Hypothalamus (tissue), 51 donors: Measurements from ENCODE around the gene AGPAT4.
"Not testable (repeated sequence)": the region's sequence is repeated elsewhere in the genome, so short reads cannot be mapped to it uniquely, and the experiment has no call there.

Experiments used
- DNase-seq, 51 donors: peaks; one replicate each; lab custom pipeline; 2025; lab: John Stamatoyannopoulos, UW

AGPAT4 gene

DNA sequence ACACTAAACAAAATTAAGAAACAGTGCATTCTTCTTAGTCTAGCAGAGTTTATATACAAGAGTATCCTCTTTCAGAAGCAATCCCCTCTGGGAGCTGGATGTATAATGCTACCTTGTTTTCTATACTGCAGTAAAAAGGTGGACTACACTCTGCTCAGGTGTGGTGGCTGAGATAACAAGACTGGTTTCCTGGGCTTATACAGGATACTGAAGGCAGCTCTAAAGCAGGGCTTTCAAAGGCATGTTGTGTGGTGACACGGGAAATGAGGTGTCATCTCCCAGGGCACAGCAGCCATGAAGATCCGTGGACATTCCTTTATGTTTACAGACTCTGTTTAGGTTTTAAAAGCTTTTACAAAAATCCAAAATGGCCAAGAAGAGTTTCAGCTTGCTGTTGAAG lies 145.6 kb downstream of the AGPAT4 start:
- DNase-seq: no peak

DNA sequence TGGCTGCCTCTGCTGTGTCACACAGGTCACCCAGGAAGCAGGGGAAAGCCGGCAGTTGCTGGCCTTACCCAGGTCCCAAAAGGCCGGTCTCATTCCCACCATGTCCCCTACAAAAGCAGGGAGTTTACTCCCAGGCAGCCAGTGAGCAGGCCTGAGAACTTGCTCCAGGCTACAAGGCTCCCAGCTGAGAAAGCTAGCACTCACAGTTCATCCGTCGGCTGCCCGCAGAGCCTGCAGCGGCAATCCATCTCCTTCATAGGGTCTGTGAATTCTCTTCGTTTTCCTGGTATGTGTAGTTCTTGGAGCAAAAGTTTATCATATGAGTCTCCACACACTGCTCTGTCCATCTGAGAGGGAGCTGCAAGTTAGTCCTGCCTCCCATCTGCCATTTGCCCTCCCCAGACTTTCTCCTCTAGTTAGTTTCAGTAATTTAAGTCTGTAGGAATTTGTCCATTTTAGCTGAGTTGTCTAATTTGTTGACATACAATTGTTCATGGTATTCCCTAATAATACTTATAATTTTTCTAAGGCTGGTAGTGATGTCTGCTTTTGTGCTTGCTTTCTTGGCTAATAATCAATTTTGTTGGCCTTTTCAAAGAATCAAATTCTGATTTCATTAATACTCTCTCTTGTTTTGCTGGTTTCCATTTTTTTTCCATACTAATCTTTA lies 146.7 kb downstream of the AGPAT4 start:
- DNase-seq: no peak

DNA sequence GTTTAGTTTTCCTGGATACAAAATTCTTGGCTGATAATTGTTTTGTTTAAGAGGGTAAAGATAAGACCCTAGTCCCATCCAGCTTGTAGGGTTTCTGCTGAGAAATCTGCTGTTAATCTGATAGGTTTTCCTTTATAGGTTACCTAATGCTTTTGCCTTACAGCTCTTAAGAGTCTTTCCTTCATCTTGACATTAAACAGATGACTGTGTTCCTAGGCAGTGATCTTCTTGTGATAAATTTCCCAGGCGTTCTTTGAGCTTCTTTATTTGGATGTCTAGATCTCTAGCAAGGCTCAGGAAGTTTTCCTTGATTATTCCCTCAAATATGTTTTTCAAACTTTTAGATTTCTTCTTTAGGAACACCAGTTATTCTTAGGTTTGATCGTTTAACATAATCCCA lies 148.3 kb downstream of the AGPAT4 start:
- DNase-seq: no peak

DNA sequence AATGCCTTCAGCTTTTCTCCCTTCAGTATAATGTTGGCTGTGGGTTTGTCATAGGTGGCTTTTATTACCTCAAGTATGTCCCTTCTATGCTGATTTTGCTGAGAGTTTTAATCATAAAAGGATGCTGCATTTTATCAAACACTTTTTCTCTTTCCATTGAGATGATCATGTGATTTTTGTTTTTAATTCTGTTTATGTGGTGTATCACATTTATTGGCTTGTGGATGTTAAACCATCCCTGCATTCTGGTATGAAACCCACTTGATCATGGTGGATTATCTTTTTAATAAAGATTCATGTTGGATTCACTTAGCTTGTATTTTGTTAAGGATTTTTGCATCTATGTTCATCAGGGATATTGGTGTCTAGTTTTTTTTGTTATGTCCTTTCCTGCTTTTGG lies 150.5 kb downstream of the AGPAT4 start:
- not testable (repeated sequence) for DNase-seq

DNA sequence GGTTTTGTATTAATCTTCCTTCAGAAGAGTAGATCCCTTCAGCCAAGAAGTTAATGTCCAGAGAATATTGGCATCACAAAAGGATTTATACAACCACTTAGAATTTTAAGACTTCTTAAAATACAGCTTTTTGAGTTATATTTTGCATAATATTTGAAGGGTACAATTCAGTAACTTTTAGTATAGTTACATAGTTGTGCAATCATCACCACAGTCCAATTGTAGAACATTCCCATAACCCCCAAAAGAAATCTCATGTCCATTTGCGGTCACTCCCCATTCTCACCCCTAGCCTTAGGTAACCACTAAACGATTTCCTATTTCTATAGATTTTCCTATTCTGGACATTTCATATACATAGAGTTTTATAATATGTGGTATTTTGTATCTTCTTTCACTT lies 155.9 kb downstream of the AGPAT4 start:
- no peak for DNase-seq

- DNase-seq: no peak
Measured at GRCh38 chr6:161117308-161117707, 156.6 kb downstream of the AGPAT4 start.

DNA sequence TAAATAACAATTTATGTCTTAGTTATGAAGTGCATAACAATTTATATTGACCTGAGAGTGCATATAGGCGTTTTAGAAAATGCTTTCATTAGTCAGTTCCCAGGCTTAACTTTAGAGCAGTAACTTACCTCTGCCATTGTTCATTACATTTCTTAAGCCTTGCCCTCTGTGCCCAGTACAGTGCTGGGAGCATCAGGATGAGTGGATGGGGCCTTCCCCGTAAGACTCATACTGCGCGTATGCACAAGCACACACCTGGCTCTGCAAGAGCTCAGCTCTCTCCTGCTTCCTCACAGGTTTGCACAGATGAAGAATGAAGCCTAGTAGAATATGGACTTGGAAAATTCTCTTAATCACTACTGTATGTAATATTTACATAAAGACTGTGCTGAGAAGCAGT lies 157.3 kb downstream of the AGPAT4 start:
- no peak for DNase-seq

GRCh38 chr6:161115468-161115867 lies 158.4 kb downstream of the AGPAT4 start:
- no peak for DNase-seq

GRCh38 chr6:161111261-161111660 lies 162.6 kb downstream of the AGPAT4 start:
- DNase-seq: no peak

DNA sequence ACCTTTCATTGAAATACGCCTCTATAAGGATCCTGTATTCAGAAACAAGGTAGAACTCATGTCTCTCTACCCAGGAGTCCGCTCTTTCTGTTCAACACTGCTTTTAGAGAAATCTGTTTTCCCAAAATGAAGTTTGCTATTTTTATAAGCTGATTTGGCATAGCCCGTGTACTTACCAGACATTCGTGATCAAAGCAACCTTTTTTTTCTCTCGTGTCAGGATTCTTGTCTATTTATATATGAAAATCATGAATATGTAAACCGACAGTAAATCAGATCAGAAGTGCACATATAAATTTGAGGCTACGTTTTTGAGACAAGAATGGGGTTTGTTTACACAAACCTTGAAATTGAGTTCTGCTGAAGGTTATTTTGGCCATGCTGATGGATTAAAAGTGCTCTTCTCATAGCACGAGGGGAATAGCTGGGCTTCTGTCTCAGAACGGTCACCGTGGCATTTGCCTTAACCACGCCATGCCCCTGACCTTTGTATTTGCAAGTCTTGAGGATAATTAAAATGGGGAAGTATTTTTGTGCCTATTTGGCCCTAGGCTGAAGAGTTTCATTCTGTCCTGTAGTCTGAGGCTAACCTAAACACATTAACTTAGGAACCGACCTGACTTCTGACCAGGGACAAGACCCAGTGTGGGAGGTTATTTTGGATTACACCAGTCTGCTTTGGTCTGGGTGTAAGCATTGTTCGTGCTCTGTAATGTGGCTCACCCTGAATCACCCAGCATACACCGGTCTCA lies 163.7 kb downstream of the AGPAT4 start:
- DNase-seq: no peak

GRCh38 chr6:161109366-161109765 lies 164.5 kb downstream of the AGPAT4 start:
- no peak for DNase-seq

GRCh38 chr6:161108916-161109315 lies 164.9 kb downstream of the AGPAT4 start:
- no peak for DNase-seq

DNA sequence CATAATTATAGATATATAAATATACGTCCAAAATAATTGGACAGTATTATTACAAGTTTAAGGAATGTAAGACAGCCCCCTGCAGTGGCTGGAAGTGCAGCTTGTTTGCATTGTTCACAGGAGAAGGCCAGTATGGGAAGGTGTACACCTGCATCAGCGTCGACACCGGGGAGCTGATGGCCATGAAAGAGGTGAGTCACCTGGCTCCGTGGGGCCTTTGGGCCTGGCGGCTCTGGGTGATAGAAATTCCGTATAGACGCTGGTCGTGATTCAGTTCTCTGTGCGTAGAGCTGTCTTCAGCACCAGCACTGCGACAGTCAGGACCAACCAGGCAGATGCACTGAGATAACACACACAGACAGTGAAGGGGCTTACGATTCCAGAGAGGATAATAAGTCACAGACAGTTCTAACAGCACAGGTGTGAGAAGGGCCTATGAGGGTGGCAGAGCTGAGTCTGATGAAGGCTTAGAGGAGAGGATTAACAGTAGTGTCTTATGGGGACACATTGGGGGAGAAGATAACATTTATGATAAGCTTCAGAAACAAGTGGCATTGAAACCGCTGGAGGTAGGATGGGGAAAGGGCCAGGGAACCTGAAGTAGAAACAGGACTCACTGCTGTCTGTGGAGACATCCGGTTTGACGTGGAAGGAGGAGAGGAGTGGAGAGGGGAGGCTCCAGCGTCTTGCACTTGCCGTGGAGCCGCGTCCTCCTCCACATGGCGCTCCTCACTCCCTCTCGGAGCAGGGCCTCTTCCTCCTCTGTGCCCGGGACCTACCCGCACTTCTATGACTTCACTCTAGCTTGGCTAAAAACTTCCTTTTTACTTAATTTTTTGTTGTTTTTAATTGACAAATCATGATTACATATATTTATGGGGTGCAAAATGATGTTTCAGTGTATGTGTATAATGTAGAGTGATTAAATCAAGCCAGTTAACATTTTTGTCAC lies 165.8 kb downstream of the AGPAT4 start:
- no peak for DNase-seq

- DNase-seq: no peak
Measured at GRCh38 chr6:161105408-161105807, 168.5 kb downstream of the AGPAT4 start.

GRCh38 chr6:161104966-161105365 lies 168.9 kb downstream of the AGPAT4 start:
- no peak for DNase-seq

DNA sequence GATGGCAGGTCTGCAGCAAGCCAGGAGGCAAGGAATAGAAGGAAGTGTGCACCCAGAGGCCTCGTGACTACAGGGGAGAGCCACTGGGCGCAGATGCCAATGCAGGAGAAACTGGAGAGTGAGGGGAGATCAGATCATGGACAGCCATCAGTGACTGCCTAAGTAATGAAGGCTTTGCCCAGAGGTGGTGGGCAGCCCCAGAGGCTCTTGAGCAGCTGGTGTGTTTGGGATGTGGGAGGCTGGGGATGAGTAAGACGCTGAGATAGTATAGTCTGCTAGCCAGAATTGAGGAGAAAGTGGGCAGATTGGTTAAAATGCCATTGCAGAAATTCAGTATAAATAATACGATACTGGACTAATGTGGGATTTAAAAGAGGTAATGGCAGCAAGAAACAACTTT lies 170.4 kb downstream of the AGPAT4 start:
- DNase-seq: peak in 1 of 51 donors; percentile 38

GRCh38 chr6:161101517-161101916 lies 172.3 kb downstream of the AGPAT4 start:
- DNase-seq: peak in 15 of 51 donors; percentile 3 to 37 (median 16)

GRCh38 chr6:161100072-161100471 lies 173.8 kb downstream of the AGPAT4 start:
- DNase-seq: peak in 30 of 51 donors; percentile 3 to 69 (median 36)

DNA sequence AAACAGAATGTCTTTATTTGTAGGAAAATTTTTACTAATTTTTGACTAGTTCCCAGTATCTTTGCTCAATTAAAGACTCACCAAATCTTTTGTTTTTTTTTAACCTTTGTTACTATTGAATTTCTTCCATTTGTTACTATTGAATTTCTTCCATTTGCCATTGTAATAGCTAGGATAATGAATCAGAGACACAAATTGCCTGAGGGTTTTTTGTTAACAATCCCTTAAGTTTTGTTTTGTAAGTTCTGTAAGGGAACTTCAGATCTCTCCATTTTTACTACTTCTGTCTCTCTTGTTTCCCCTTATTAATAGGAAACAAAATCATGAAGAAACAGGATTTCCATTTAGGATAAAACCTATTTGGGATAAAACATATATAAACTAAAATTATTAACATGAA lies 177.9 kb downstream of the AGPAT4 start:
- DNase-seq: no peak

GRCh38 chr6:161094955-161095354 lies 178.9 kb downstream of the AGPAT4 start:
- DNase-seq: no peak
